ENCODE data around the gene PRKCA.

The PRKCA gene

DNA sequence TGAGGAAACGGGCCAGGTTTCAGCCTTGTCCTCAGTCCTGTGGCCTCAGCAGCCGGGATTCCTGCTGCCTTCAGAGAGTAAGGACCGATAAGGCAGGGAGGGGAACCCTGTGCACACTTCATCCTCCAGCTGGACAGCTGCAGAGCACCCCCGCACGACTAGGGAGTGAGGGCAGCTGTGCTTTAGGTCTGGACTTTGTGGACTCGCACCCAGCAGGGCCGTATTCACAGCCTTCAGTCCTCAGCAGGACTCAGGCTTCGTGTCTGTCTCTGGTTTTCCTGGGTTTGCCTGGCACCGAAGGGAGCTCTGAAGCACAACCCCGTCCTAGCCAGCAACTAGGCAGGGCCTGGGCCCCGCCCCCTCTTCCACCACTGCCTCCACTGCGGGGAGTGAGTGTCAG is 486.7 kb downstream of the PRKCA start:
- DNase-seq (ENCODE audit: low read depth), result no peak
- TF ChIP-seq, protein P1, sequence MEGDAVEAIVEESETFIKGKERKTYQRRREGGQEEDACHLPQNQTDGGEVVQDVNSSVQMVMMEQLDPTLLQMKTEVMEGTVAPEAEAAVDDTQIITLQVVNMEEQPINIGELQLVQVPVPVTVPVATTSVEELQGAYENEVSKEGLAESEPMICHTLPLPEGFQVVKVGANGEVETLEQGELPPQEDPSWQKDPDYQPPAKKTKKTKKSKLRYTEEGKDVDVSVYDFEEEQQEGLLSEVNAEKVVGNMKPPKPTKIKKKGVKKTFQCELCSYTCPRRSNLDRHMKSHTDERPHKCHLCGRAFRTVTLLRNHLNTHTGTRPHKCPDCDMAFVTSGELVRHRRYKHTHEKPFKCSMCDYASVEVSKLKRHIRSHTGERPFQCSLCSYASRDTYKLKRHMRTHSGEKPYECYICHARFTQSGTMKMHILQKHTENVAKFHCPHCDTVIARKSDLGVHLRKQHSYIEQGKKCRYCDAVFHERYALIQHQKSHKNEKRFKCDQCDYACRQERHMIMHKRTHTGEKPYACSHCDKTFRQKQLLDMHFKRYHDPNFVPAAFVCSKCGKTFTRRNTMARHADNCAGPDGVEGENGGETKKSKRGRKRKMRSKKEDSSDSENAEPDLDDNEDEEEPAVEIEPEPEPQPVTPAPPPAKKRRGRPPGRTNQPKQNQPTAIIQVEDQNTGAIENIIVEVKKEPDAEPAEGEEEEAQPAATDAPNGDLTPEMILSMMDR (conservative IDR thresholded peaks at IDR 0.05; ENCODE audit: low read depth, low read length), result no peak
- no peak overlapping the region for H3K4me3 ChIP-seq (ENCODE audit: low read length)

DNA sequence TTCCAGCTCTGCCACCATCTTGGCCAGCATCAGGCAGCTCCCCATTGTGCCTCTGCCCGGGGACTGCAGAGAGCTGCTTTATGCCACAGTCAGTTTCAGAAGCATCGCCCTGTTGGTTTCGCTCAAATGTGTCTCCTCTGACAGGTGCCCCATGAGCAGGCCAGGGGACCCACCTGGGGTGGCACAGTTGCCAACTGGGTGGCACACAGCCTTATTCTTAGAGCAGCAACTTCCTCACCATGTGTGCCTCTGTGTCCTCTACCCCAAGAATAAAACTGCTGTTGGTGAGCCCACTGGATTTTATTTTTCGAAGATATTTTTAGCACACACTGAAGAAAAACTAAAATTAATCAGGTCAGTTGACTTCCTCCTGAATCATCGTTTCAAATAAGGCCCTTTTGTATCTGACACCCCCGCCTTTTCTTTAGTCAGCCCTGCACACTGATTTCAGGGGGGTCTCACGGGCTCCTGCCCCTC is 487.6 kb downstream of the PRKCA start:
- TF ChIP-seq, protein P1 (conservative IDR thresholded peaks at IDR 0.05; ENCODE audit: low read depth, low read length), result no peak
- DNase-seq (ENCODE audit: low read depth), result no peak
- H3K4me3 ChIP-seq (ENCODE audit: low read length), result no peak overlapping the region

DNA sequence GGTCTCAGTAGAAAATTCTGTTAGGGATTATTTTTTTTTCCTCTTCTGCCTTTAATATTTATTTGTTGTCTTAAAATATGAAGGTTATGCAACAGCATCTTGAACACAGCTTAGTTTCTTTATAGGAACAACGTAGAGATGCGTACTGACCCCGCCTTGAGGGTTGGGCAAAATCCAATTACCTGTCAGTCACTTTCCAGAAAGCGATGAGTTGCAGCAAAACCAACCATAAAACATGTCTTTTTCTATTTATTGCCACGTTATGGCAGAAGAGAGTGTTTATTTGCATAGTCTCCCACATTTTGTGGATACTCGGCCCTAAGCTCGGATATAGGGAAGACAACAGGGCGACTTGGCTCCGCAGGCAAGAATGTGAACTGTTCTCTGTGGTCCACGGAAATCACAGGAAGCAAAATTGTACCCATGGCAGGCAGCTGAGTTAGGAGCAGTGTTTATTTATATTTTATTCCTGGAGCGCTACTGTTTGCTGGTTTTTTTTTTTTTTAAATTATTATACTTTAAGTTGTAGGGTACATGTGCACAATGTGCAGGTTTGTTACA is 488.2 kb downstream of the PRKCA start:
- no peak overlapping the region for H3K4me3 ChIP-seq (ENCODE audit: low read length)
- DNase-seq (ENCODE audit: low read depth), result no peak
- TF ChIP-seq, protein P1 (conservative IDR thresholded peaks at IDR 0.05; ENCODE audit: low read depth, low read length), result no peak

DNA sequence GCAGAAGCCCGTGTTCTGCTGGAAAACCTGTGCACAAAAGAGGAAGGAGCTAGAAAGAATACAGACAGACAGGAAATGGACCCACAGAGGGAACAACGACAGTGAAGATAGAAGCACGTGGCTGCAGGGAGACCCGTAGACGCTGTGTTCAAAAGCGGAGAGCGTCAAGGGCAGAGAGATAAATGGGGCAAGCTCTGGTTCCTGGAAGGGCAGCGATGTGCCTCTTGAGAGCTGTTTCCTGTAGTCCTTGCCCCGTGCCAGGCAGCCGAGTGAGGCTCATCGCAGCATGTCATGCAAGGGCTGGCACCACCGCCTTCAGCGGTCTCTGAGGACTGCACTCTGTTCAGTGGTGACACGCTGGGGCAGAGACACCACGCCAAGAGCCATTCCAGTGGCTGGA is 488.9 kb downstream of the PRKCA start:
- no peak overlapping the region for H3K4me3 ChIP-seq (ENCODE audit: low read length)
- no peak for DNase-seq (ENCODE audit: low read depth)
- TF ChIP-seq, protein P1 (conservative IDR thresholded peaks at IDR 0.05; ENCODE audit: low read depth, low read length), result no peak

DNA sequence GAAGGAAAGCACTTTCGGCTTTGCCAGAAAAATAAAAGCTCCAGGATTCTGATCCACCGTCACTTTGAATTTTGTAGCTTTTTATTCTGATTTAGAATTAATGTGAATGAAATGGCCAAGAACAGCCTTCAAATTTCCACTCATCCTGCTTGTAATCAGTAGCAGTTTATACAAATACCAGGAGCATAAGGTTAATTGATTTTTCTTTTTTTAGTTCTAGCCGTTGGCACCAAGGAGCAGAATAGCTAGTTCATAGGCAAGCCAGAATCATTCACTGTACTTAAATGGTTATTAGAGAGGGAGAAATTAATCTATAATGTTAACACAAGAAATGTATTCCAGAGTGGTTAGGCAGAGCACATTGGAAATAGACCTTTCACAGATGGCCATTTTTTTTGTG is 491.4 kb downstream of the PRKCA start:
- TF ChIP-seq, protein P1 (conservative IDR thresholded peaks at IDR 0.05; ENCODE audit: low read depth, low read length), result no peak
- no peak overlapping the region for H3K4me3 ChIP-seq (ENCODE audit: low read length)
- DNase-seq (ENCODE audit: low read depth), result no peak

DNA sequence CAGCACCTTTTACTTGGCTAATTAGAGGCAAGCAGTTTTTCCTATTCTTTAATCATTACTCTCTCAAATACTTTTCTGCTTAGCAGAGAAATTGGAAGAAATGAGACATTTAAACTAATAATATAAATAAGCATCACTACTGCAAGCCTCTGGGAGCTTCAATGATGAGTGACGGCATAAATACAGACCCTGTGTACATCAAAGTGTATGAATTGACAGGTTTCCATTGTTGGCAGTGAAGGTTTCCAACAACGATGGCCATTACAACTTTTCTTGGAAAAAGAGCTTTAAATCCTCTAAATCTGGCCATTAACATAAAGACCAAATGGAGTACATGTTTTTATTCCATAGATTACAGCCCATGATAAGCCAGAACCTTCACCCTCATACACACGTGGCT is 493.1 kb downstream of the PRKCA start:
- TF ChIP-seq, protein P1 (conservative IDR thresholded peaks at IDR 0.05; ENCODE audit: low read depth, low read length), result no peak
- H3K4me3 ChIP-seq (ENCODE audit: low read length), result no peak overlapping the region
- no peak for DNase-seq (ENCODE audit: low read depth)

DNA sequence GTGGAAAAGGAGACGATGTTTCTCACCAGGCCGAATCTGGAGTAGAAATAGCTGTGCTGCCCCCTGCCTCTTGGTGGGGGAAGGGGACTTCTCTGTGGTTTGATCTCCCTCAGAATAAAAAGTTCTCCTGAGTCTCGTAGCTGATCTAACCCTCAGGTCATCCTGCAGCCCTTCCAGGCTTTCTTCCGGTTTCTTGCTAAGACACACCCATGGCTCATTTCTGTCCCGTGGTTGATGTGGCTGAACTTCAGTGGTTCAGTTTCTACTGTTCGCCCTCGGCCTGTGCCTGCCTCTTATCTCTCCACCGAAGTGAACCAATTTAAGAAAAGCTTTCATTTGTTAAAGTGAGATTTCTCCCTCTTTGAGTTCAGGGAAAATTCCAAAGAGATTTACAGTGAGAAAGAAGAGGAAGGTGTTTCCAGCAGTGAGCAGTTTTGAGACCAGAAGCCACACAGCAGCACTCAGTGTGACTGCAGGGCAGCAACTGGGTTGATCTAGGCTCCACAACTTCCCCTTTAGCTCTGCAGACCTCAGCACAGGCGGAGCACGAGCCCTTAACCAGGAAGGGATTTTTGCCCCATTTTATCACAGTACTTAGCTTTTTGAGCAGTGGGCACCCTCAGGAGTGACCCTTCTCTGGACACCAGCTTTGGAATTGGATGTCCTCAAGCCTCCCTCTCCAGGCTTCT is 497.6 kb downstream of the PRKCA start:
- DNase-seq (ENCODE audit: low read depth), result no peak
- no peak overlapping the region for H3K4me3 ChIP-seq (ENCODE audit: low read length)
- TF ChIP-seq, protein P1 (conservative IDR thresholded peaks at IDR 0.05; ENCODE audit: low read depth, low read length), result no peak

All from retinal pigment epithelial cell (primary cell).